Caco-2 (cell line): Measurements from ENCODE around the gene ARFGAP1. TPM values are rescaled to one million over a fixed set of nuclear protein-coding genes. Genes with fewer than 3 reads are reported as not detected.
A peak's percentile ranks its signal among the peaks of the same experiment; 100 is the strongest.

Experiments
- BruUV-seq: library from RNA; stranded (reverse); fragments of 400-500 nt; replicated peaks from 2 replicates; lab custom pipeline; 2021; lab: Mats Ljungman, UMichigan
- CTCF ChIA-PET: fragments of 300-600 bp; sonication (Branson Sonifier 250); formaldehyde crosslinking; loops from one replicate; lab custom pipeline; 2022; ENCODE audit warnings: antibody characterized with exemption; lab: Charles Lee
- POLR2A ChIA-PET: fragments of 300-600 bp; sonication (Branson Sonifier 250); formaldehyde crosslinking; loops from one replicate; lab custom pipeline; 2022; ENCODE audit warnings: antibody characterized with exemption; lab: Charles Lee
- DNase-seq, 2 experiments: peaks; one replicate each; pipeline versions ENCODE4 v3.0.0 to v3.0.0-alpha.2; 2020 to 2022
- H3K27me3 ChIP-seq: replicated peaks from 2 replicates; pipeline ENCODE4 v1.6.0; 2011; ENCODE audit warnings: low read length; ENCODE audit not compliant: control insufficient read depth, insufficient read depth
- H3K36me3 ChIP-seq: 2 replicates; pipeline ENCODE4 v1.5.1; 2011; ENCODE audit warnings: low read length; ENCODE audit not compliant: control insufficient read depth, insufficient read depth
- H3K4me1 ChIP-seq: fragments of 250-450 bp; sonication (Bioruptor Pico); 2 replicates; pipeline ENCODE4 v1.5.1; 2020; ENCODE audit warnings: mild to moderate bottlenecking
- H3K4me3 ChIP-seq: 2 replicates; pipeline ENCODE4 v1.5.1; 2011; ENCODE audit warnings: low read depth, mild to moderate bottlenecking, control low read depth, low read length
- H3K9me3 ChIP-seq: fragments of 250-450 bp; sonication (Bioruptor Pico); 2 replicates; pipeline ENCODE4 v1.5.1; 2020; ENCODE audit warnings: mild to moderate bottlenecking, moderate library complexity
- H3K27ac Mint-ChIP-seq: one replicate; pipeline ENCODE4 v1.8.0; 2022; ENCODE audit warnings: mixed read lengths; ENCODE audit not compliant: unreplicated experiment
- H3K27me3 Mint-ChIP-seq: one replicate; pipeline ENCODE4 v1.8.0; 2022; ENCODE audit warnings: mixed read lengths; ENCODE audit not compliant: insufficient read depth, unreplicated experiment
- H3K36me3 Mint-ChIP-seq: one replicate; pipeline ENCODE4 v1.8.0; 2022; ENCODE audit warnings: mild to moderate bottlenecking, mixed read lengths; ENCODE audit not compliant: insufficient read depth, unreplicated experiment
- H3K4me1 Mint-ChIP-seq: one replicate; pipeline ENCODE4 v1.8.0; 2022; ENCODE audit warnings: low read depth, mixed read lengths; ENCODE audit not compliant: unreplicated experiment
- H3K4me3 Mint-ChIP-seq: one replicate; pipeline ENCODE4 v1.8.0; 2022; ENCODE audit warnings: mild to moderate bottlenecking, moderate library complexity, mixed read lengths; ENCODE audit not compliant: unreplicated experiment
- H3K9me3 Mint-ChIP-seq: one replicate; pipeline ENCODE4 v1.8.0; 2022; ENCODE audit warnings: mixed read lengths; ENCODE audit not compliant: unreplicated experiment
- intact Hi-C: fragments of 100-400 bp; cut with micrococcal nuclease; formaldehyde crosslinking; loops from one replicate; pipeline ENCODE4 v1.10.0; 2022; ENCODE audit not compliant: unreplicated experiment
- total RNA-seq: library from RNA; stranded (reverse); gene quantifications from 2 replicates; pipeline ENCODE4 v1.2.3, GENCODE V29; 2022
- TF ChIP-seq, protein P1 (sequence below), 2 experiments: fragments of 200-600 bp in 1 of 2; IDR thresholded peaks; 1 replicate in 1 of 2; 2 replicates in 1 of 2; pipeline versions ENCODE4 v1.5.1 to v1.8.0; 2011 to 2022; ENCODE audit warnings: antibody characterized with exemption in 1 of 2, control low read depth in 1 of 2, inconsistent platforms in 1 of 2, low read depth in 1 of 2, low read length in 1 of 2, mild to moderate bottlenecking in 1 of 2, moderate library complexity in 1 of 2; ENCODE audit not compliant: insufficient read depth in 1 of 2, severe bottlenecking in 1 of 2, unreplicated experiment in 1 of 2

ARFGAP1 gene
- total RNA-seq, 1 experiment from 2014 or later, result 275 TPM

DNA sequence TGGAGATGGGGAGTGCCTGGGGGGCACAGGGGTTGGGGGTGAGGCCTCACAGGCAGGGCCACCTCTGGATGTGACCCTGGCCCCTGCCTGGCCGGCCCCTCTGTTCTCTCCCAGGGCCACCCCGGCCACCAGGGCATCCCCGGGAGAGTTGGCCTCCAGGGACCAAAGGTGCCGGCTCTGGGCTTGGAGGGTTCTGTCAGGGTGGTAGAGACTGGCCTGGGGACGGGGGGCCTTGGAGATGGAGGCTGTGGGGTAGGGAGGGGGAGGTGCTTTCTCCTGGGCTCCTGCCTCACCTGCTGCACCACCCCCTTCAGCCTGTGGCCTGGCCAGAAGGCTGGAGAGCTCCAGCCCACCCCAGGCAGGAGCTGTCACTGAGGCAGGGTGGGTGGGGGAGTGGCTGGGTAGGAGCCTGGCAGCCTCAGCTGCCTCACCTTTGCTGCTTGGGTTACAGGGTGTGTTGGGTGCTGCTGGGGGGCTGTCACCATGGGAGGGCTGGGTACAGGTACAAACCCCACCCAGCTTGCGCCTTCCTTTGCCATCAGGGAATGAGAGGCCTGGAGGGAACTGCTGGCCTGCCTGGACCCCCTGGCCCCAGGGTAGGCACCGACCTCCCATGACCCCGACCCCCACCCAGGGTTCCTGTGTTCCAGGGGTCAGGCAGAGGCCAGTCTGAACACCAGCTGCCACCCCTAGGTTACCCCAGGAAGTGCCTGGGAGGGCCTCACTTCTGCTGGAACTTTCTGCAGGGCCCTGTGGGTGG is 53.1 kb downstream of the ARFGAP1 start:
- H3K27me3 Mint-ChIP-seq, result peaks cover 11% of the 10 kb centered on the region
- H3K4me1 Mint-ChIP-seq, result no peaks in the 10 kb centered on the region
- TF ChIP-seq, protein P1, sequence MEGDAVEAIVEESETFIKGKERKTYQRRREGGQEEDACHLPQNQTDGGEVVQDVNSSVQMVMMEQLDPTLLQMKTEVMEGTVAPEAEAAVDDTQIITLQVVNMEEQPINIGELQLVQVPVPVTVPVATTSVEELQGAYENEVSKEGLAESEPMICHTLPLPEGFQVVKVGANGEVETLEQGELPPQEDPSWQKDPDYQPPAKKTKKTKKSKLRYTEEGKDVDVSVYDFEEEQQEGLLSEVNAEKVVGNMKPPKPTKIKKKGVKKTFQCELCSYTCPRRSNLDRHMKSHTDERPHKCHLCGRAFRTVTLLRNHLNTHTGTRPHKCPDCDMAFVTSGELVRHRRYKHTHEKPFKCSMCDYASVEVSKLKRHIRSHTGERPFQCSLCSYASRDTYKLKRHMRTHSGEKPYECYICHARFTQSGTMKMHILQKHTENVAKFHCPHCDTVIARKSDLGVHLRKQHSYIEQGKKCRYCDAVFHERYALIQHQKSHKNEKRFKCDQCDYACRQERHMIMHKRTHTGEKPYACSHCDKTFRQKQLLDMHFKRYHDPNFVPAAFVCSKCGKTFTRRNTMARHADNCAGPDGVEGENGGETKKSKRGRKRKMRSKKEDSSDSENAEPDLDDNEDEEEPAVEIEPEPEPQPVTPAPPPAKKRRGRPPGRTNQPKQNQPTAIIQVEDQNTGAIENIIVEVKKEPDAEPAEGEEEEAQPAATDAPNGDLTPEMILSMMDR (IDR thresholded peaks at IDR 0.05; ENCODE audit: insufficient read depth in 1 of 2, low read depth in 1 of 2, low read length in 1 of 2, severe bottlenecking in 1 of 2, unreplicated experiment in 1 of 2), result no peak
- H3K4me1 ChIP-seq, result peaks cover 2% of the 10 kb centered on the region; the same call in 1 of the 2 replicates
- H3K36me3 Mint-ChIP-seq, result no peaks in the 10 kb centered on the region
- BruUV-seq, result no TSS peak
- DNase-seq, result peak in 1 of 2 experiments; percentile 45
- no peaks in the 10 kb centered on the region for H3K27me3 ChIP-seq
- ChIA-PET CTCF (interaction anchor here (0.6 kb wide), 2 partner anchors 11 to 16 kb away, joined by 5 to 7 read pairs; no protein-coding TSS in a partner anchor), POLR2A (no interaction called here)
- H3K27ac Mint-ChIP-seq, result no peak overlapping the region
- peaks cover 7% of the 10 kb centered on the region for H3K9me3 ChIP-seq
- H3K4me3 ChIP-seq, result no peak overlapping the region
- H3K4me3 Mint-ChIP-seq, result no peak overlapping the region
- intact Hi-C loops, result no loop called here
- no peaks in the 10 kb centered on the region for H3K36me3 ChIP-seq
- no peaks in the 10 kb centered on the region for H3K9me3 Mint-ChIP-seq

DNA sequence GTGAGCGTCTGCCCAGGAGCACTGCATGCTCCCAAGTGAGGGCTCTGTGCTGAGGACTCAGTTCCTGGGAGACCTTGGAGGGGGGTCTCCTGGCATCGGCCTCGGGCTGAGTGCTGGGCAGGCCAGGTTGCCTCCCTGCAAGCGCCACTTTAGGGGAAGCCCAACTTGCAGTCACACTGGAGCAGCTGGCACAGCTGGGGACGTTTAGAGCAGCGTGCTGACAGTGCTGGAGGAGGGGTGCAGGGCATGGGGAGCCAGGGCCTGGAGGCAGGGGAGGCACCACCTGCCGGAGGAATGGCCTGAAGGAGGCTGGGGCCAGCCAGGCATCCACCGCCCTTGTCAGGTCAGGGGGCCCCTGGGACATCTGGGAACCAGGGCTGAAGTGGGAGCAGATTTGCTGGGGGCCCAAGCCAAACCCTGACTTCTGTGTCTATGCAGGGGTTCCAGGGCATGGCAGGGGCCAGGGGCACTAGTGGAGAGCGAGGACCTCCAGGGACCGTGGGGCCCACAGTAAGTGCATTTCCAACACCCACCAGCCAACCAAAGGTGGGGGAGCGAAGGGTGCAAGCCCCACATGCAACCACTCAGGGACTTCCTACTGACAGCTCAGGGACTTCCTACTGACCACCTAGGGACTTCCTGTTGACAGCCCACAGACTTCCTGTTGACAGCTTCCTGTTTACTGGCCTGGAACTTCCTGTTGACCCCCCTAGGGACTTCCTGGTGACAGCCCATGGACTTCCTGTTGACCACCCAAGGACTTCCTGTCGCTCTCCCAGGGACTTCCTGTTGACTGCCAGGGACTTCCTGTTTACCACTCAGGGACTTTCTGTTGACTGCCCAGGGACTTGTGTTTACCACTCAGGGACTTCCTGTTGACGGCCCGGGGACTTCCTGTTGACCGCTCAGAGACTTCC is 54.0 kb downstream of the ARFGAP1 start:
- CTCF ChIA-PET, result interaction anchor here (1.2 kb wide), 1 partner anchor 17 kb away, joined by 4 read pairs; no protein-coding TSS in a partner anchor
- no peak for DNase-seq
- Mint-ChIP-seq H3K27ac (no peak overlapping the region), H3K27me3 (peaks cover 11% of the 10 kb centered on the region), H3K4me3 (no peak overlapping the region), H3K9me3 (peaks cover 1% of the 10 kb centered on the region), H3K4me1 (no peaks in the 10 kb centered on the region), H3K36me3 (no peaks in the 10 kb centered on the region)
- intact Hi-C loops, result no loop called here
- no TSS peak for BruUV-seq
- Histone ChIP-seq H3K36me3 (no peaks in the 10 kb centered on the region), H3K4me3 (no peak overlapping the region), H3K4me1 (peaks cover 4% of the 10 kb centered on the region; the same call in 1 of the 2 replicates), H3K27me3 (no peaks in the 10 kb centered on the region), H3K9me3 (peaks cover 9% of the 10 kb centered on the region)
- POLR2A ChIA-PET, result no interaction called here
- TF ChIP-seq, protein P1 (IDR thresholded peaks at IDR 0.05; ENCODE audit: insufficient read depth in 1 of 2, low read depth in 1 of 2, low read length in 1 of 2, severe bottlenecking in 1 of 2, unreplicated experiment in 1 of 2), result no peak

DNA sequence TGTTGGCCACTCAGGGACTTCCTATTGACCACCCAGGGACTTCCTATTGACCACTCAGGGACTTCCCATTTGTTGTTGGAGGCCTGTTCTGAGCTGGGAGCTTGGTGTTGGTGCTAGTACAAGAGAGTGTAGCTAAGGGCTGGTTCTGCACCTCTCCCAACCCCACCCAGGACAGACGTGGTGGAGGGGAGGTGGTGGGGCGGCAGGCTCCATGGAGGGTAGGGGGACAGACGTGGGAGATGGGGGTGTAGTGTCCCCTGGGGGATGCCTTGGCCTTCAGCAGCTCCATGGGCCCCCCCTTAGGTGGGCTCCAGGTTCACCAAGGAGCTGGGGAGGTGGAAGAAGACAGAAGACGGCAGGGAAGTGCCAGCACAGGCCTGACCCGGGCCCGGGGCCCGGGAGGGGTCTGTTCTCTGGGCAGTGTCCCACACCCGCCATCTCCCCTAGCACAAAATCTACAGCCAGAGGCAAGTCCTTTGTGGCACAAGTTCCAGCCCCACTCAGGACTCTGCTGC is 54.7 kb downstream of the ARFGAP1 start:
- no peak for DNase-seq
- POLR2A ChIA-PET, result no interaction called here
- Mint-ChIP-seq H3K27ac (no peak overlapping the region), H3K36me3 (no peaks in the 10 kb centered on the region), H3K4me1 (no peaks in the 10 kb centered on the region), H3K27me3 (peaks cover 11% of the 10 kb centered on the region), H3K9me3 (peaks cover 8% of the 10 kb centered on the region), H3K4me3 (no peak overlapping the region)
- intact Hi-C loops, result no loop called here
- CTCF ChIA-PET, result interaction anchor here (1.2 kb wide), 1 partner anchor 18 kb away, joined by 4 read pairs; no protein-coding TSS in a partner anchor
- Histone ChIP-seq H3K36me3 (no peaks in the 10 kb centered on the region), H3K4me1 (peaks cover 4% of the 10 kb centered on the region; the same call in 1 of the 2 replicates), H3K9me3 (peaks cover 15% of the 10 kb centered on the region), H3K27me3 (no peaks in the 10 kb centered on the region), H3K4me3 (no peak overlapping the region)
- TF ChIP-seq, protein P1 (IDR thresholded peaks at IDR 0.05; ENCODE audit: insufficient read depth in 1 of 2, low read depth in 1 of 2, low read length in 1 of 2, severe bottlenecking in 1 of 2, unreplicated experiment in 1 of 2), result no peak
- BruUV-seq, result no TSS peak
